Measurements from ENCODE around the gene DCTN4. TPM values are rescaled to one million over a fixed set of nuclear protein-coding genes. Genes with fewer than 3 reads are reported as not detected.

DCTN4 gene
- total RNA-seq, 4 donors from 2014 or later: 66.6 to 92.6 (median 72.8) TPM

DNA sequence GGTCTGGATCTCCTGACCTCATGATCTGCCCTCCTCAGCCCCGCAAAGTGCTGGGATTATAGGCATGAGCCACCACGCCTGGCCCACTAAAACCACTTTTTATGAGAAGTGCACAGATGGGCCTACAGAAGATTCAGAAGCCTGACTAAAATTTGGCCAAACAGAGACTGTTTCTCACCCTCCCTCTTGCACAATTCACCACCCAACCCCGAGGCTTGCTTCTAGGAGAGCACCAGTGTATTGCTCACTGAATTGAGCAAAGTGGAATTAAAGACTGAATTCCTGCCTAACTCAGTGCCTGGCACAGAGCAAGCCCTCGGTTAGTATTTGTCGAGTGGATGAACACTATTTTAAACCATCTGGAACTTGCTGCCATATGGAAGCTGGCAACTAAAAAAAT, 3.4 kb upstream of the DCTN4 start:
- intact Hi-C loops (cut with DNase I; ENCODE audit: low total_unique reads): no loop called here

DNA sequence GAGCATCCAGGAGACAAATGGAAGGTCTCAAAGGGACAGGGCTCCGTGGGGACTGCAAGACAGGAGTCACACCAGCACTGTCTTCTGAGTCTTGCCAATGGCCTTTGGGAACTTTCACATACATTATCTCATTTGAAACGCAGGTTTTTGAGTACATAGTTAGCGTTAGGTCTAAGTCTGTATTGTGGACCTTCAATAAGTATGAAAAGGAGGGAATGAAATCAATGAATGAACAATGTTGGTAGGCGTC, 442 bp upstream of the DCTN4 start:
- H3K9me3 ChIP-seq: no peaks in the 10 kb centered on the region
- peak overlapping the region; percentile 95 to 97 (median 96) for H3K27ac ChIP-seq
- no peaks in the 10 kb centered on the region for H3K27me3 ChIP-seq
- peaks cover 16 to 27% of the 10 kb centered on the region in 2 donors for H3K4me1 ChIP-seq
- ATAC-seq (no peak), DNase-seq (no peak)
- in situ Hi-C loops (cut with MboI; ENCODE audit: low sequenced_read_pairs in 4 of 4): no loop called here
- H3K4me3 ChIP-seq: peak overlapping the region; percentile 68 to 75 (median 71)
- no peak for TF ChIP-seq POLR2A (IDR thresholded peaks at IDR 0.05)
- TF ChIP-seq, protein P1, sequence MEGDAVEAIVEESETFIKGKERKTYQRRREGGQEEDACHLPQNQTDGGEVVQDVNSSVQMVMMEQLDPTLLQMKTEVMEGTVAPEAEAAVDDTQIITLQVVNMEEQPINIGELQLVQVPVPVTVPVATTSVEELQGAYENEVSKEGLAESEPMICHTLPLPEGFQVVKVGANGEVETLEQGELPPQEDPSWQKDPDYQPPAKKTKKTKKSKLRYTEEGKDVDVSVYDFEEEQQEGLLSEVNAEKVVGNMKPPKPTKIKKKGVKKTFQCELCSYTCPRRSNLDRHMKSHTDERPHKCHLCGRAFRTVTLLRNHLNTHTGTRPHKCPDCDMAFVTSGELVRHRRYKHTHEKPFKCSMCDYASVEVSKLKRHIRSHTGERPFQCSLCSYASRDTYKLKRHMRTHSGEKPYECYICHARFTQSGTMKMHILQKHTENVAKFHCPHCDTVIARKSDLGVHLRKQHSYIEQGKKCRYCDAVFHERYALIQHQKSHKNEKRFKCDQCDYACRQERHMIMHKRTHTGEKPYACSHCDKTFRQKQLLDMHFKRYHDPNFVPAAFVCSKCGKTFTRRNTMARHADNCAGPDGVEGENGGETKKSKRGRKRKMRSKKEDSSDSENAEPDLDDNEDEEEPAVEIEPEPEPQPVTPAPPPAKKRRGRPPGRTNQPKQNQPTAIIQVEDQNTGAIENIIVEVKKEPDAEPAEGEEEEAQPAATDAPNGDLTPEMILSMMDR (IDR thresholded peaks at IDR 0.05 in 4 of 5, conservative IDR thresholded peaks at IDR 0.05 in 1 of 5): no peak
- intact Hi-C loops (cut with DNase I; ENCODE audit: low total_unique reads): loop anchor here (2.0 to 5.0 kb wide), 3 partner anchors 20 to 402 kb away; partner anchors contain the start of genes RBM22, SMIM3 and TCOF1
- H3K36me3 ChIP-seq: peaks cover 0 to 20% of the 10 kb centered on the region in 2 donors

More for the DNA sequence above, 3.4 kb upstream of the DCTN4 start:
- ATAC-seq (no peak), DNase-seq (no peak)
- peak overlapping the region; percentile 64 to 76 (median 68) for H3K27ac ChIP-seq
- H3K4me1 ChIP-seq: peaks cover 6 to 11% of the 10 kb centered on the region in 2 donors
- H3K36me3 ChIP-seq: no peaks in the 10 kb centered on the region
- no peaks in the 10 kb centered on the region for H3K9me3 ChIP-seq
- H3K27me3 ChIP-seq: no peaks in the 10 kb centered on the region
- no peak for TF ChIP-seq POLR2A (IDR thresholded peaks at IDR 0.05)
- TF ChIP-seq, protein P1 (IDR thresholded peaks at IDR 0.05 in 4 of 5, conservative IDR thresholded peaks at IDR 0.05 in 1 of 5): no peak
- H3K4me3 ChIP-seq: no peak overlapping the region
- in situ Hi-C loops (cut with MboI; ENCODE audit: low sequenced_read_pairs in 4 of 4): no loop called here

DNA sequence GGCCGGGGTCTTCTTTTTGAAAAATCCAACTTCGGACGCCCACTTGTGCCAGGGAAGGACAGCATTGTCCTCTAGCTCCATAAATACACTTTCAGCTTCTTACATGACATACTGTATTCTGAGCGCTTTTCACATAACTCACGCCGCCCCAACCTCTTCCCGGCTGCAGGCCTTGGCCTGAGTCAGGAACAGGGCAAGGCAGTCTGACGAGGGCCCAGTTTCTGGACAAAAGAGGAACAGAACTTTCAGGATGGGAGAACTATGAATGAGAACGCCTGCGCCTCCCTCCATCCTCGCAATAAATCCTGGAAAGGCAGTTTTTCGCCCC, 650 bp downstream of the DCTN4 start:
- Histone ChIP-seq H3K9me3 (no peaks in the 10 kb centered on the region), H3K27ac (peak overlapping the region; percentile 95 to 97 (median 96)), H3K4me1 (peaks cover 16 to 32% of the 10 kb centered on the region in 2 donors), H3K36me3 (peaks cover 0 to 30% of the 10 kb centered on the region in 2 donors), H3K4me3 (peak overlapping the region; percentile 67 to 75 (median 71)), H3K27me3 (no peaks in the 10 kb centered on the region)
- intact Hi-C loops (cut with DNase I; ENCODE audit: low total_unique reads): loop anchor here (2.0 to 5.0 kb wide), 3 partner anchors 21 to 401 kb away; partner anchors contain the start of genes RBM22, SMIM3 and TCOF1
- ATAC-seq (peak; percentile 27 to 31), DNase-seq (no peak)
- no peak for TF ChIP-seq POLR2A (IDR thresholded peaks at IDR 0.05)
- TF ChIP-seq, protein P1 (IDR thresholded peaks at IDR 0.05 in 4 of 5, conservative IDR thresholded peaks at IDR 0.05 in 1 of 5): no peak
- in situ Hi-C loops (cut with MboI; ENCODE audit: low sequenced_read_pairs in 4 of 4): no loop called here

DNA sequence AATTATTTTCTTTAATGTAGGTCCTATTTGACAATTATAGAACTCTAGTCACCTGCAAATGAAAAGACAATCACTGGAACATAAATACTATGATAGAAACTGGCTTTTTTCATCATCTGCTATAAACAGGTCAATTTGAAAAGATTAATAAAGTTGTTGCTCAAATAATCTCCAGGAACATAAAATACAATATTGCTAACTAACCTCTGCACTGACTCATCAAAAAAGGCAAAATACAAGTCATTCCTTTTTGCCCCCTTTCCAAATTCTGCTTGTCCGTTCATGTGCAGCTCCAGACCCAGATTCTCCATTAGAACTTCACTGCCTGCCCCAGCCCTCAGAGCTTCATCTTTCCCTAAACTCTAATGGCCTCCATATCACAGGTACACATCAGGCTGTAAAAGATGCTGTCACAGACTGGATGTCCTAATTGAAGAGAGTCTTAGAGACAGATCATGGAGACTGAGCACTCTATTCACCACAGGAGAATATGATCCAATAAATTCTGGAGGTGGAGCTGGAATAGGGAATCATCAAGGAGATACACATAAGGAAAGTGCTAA, 1.6 kb downstream of the DCTN4 start:
- peaks cover 0 to 40% of the 10 kb centered on the region in 2 donors for H3K36me3 ChIP-seq
- DNase-seq (no peak), ATAC-seq (no peak)
- in situ Hi-C loops (cut with MboI; ENCODE audit: low sequenced_read_pairs in 4 of 4) (no loop called here), intact Hi-C loops (cut with DNase I; ENCODE audit: low total_unique reads) (loop anchor here (5.0 kb wide), 1 partner anchor 400 kb away; the partner anchor contains the start of gene TCOF1)
- H3K4me3 ChIP-seq: peak overlapping the region in 3 of 4 donors; percentile 67 to 75 (median 70)
- peak overlapping the region; percentile 95 to 97 (median 96) for H3K27ac ChIP-seq
- H3K4me1 ChIP-seq: peaks cover 16 to 28% of the 10 kb centered on the region in 2 donors
- H3K9me3 ChIP-seq: no peaks in the 10 kb centered on the region
- no peaks in the 10 kb centered on the region for H3K27me3 ChIP-seq
- TF ChIP-seq, protein P1 (IDR thresholded peaks at IDR 0.05 in 4 of 5, conservative IDR thresholded peaks at IDR 0.05 in 1 of 5): no peak
- no peak for TF ChIP-seq POLR2A (IDR thresholded peaks at IDR 0.05)

DNA sequence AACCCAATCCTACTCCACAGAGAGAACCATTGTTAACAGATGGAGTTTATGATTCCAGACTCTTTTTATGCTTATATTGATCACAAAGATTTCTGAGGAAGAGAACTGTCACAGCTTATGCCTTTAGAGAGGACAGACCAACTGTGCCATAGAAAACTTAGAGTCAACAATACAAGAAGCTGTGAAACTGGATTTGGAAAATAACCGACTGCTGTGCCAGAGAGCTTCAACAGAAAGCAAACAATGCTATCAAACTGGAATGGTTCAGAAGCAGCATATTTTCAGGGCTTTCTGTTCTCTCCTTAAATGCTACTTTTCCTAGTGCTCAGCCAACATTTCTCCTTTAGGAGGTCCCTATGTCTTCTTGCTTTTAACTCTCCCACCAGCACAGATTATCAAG, 5.0 kb downstream of the DCTN4 start:
- H3K27ac ChIP-seq: no peak overlapping the region
- H3K4me3 ChIP-seq: no peak overlapping the region
- intact Hi-C loops (cut with DNase I; ENCODE audit: low total_unique reads): no loop called here
- DNase-seq (no peak), ATAC-seq (no peak)
- in situ Hi-C loops (cut with MboI; ENCODE audit: low sequenced_read_pairs in 4 of 4): no loop called here
- H3K27me3 ChIP-seq: no peaks in the 10 kb centered on the region
- H3K36me3 ChIP-seq: peaks cover 0 to 50% of the 10 kb centered on the region in 2 donors
- peaks cover 16 to 28% of the 10 kb centered on the region in 2 donors for H3K4me1 ChIP-seq
- H3K9me3 ChIP-seq: no peaks in the 10 kb centered on the region
- TF ChIP-seq, protein P1 (IDR thresholded peaks at IDR 0.05 in 4 of 5, conservative IDR thresholded peaks at IDR 0.05 in 1 of 5): no peak
- TF ChIP-seq POLR2A (IDR thresholded peaks at IDR 0.05): no peak

Measured in gastrocnemius medialis (tissue), 4 donors.